ENCODE results near the gene CDKN1C.

The CDKN1C gene
- 0.50 to 3.6 (median 2.0) reads per million in 9 experiments for total RNA-seq

- H3K4me3 Mint-ChIP-seq = peak within 1 kb of the TSS; percentile 81
- peak; percentile 92 for ATAC-seq (replicated peaks)
- H3K27ac Mint-ChIP-seq = peak within 1 kb of the TSS; percentile 39 to 80
- peaks cover 6 to 9% of the 10 kb centered on the region in 2 donors for H3K27me3 Mint-ChIP-seq
- peak; percentile 76 to 78 (median 76) for DNase-seq
- peaks cover 13% of the 10 kb centered on the region for H3K36me3 Mint-ChIP-seq (ENCODE audit: insufficient read depth)
- H3K4me1 Mint-ChIP-seq (ENCODE audit: low read depth in 2 of 2) = peaks cover 10 to 17% of the 10 kb centered on the region in 2 donors
- H3K9me3 Mint-ChIP-seq = no peaks in the 10 kb centered on the region
Measured at GRCh38 chr11:2885678-2886081, at the start of gene CDKN1C. Gene CDKN1C, minus strand, starts transcription at chr11:2885775. Its CDS starts 319 bp downstream, at chr11:2885456.

DNA sequence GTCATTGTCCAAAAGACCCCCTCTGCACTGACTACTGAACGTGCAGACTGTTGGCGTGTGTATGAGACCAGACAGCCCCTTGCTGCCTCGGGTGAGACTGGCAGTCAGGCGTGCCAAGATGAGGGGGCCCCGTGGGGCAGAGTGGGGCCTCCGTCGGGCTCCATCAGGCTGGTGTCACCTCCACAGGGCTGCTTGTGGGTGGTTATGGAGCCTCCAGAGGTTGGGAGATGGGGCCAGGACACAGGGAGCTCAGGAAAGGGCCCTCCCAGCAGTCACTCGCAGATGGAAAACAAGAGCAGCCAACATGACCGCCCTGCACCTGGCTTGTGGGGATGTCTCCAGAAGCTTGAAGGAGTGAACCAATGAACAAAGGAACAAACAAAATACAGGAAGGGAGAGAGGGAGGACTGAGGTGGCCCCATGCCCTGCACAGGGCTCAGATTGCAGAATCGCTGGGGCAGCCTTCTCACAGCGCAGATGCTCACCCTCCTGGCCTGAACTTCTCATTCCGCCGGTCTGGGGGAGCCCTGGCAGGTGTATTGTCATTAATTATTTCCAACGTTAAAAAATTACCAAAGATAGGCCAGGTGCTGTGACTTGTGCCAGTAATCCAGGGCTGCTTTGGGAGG, 49.1 kb upstream of the CDKN1C start:
- Mint-ChIP-seq H3K36me3 (ENCODE audit: insufficient read depth) (peaks cover 38% of the 10 kb centered on the region), H3K27ac (no peak overlapping the region), H3K4me3 (no peak overlapping the region), H3K4me1 (ENCODE audit: low read depth in 2 of 2) (peaks cover 7 to 20% of the 10 kb centered on the region in 2 donors), H3K27me3 (peaks cover 6 to 10% of the 10 kb centered on the region in 2 donors), H3K9me3 (peaks cover 6 to 23% of the 10 kb centered on the region in 2 donors)
- ATAC-seq (replicated peaks) (no peak), DNase-seq (no peak)

GRCh38 chr11:2934021-2934550, 48.5 kb upstream of the CDKN1C start:
- peaks cover 8 to 20% of the 10 kb centered on the region in 2 donors for H3K4me1 Mint-ChIP-seq (ENCODE audit: low read depth in 2 of 2)
- H3K36me3 Mint-ChIP-seq (ENCODE audit: insufficient read depth) = peaks cover 34% of the 10 kb centered on the region
- ATAC-seq (replicated peaks) (no peak), DNase-seq (no peak)
- H3K27ac Mint-ChIP-seq = peak overlapping the region in 1 of 2 donors; percentile 73
- H3K4me3 Mint-ChIP-seq = no peak overlapping the region
- peaks cover 6 to 20% of the 10 kb centered on the region in 2 donors for H3K9me3 Mint-ChIP-seq
- peaks cover 6 to 10% of the 10 kb centered on the region in 2 donors for H3K27me3 Mint-ChIP-seq

GRCh38 chr11:2933375-2934020, 47.9 kb upstream of the CDKN1C start:
- H3K4me3 Mint-ChIP-seq = peak overlapping the region in 1 of 2 donors; percentile 14
- H3K36me3 Mint-ChIP-seq (ENCODE audit: insufficient read depth) = peaks cover 31% of the 10 kb centered on the region
- H3K27ac Mint-ChIP-seq = peak overlapping the region in 1 of 2 donors; percentile 73
- DNase-seq (peak in 2 of 3 experiments; percentile 49 to 54), ATAC-seq (replicated peaks) (peak; percentile 71)
- H3K4me1 Mint-ChIP-seq (ENCODE audit: low read depth in 2 of 2) = peaks cover 10 to 19% of the 10 kb centered on the region in 2 donors
- peaks cover 3 to 14% of the 10 kb centered on the region in 2 donors for H3K9me3 Mint-ChIP-seq
- H3K27me3 Mint-ChIP-seq = peaks cover 6 to 12% of the 10 kb centered on the region in 2 donors

GRCh38 chr11:2932850-2933251, 47.3 kb upstream of the CDKN1C start:
- H3K9me3 Mint-ChIP-seq = peaks cover 2 to 8% of the 10 kb centered on the region in 2 donors
- ATAC-seq (replicated peaks) = peak; percentile 19
- H3K27ac Mint-ChIP-seq = peak overlapping the region in 1 of 2 donors; percentile 73
- peaks cover 24% of the 10 kb centered on the region for H3K36me3 Mint-ChIP-seq (ENCODE audit: insufficient read depth)
- no peak for DNase-seq
- H3K4me1 Mint-ChIP-seq (ENCODE audit: low read depth in 2 of 2) = peaks cover 14 to 24% of the 10 kb centered on the region in 2 donors
- peaks cover 6 to 18% of the 10 kb centered on the region in 2 donors for H3K27me3 Mint-ChIP-seq
- no peak overlapping the region for H3K4me3 Mint-ChIP-seq

DNA sequence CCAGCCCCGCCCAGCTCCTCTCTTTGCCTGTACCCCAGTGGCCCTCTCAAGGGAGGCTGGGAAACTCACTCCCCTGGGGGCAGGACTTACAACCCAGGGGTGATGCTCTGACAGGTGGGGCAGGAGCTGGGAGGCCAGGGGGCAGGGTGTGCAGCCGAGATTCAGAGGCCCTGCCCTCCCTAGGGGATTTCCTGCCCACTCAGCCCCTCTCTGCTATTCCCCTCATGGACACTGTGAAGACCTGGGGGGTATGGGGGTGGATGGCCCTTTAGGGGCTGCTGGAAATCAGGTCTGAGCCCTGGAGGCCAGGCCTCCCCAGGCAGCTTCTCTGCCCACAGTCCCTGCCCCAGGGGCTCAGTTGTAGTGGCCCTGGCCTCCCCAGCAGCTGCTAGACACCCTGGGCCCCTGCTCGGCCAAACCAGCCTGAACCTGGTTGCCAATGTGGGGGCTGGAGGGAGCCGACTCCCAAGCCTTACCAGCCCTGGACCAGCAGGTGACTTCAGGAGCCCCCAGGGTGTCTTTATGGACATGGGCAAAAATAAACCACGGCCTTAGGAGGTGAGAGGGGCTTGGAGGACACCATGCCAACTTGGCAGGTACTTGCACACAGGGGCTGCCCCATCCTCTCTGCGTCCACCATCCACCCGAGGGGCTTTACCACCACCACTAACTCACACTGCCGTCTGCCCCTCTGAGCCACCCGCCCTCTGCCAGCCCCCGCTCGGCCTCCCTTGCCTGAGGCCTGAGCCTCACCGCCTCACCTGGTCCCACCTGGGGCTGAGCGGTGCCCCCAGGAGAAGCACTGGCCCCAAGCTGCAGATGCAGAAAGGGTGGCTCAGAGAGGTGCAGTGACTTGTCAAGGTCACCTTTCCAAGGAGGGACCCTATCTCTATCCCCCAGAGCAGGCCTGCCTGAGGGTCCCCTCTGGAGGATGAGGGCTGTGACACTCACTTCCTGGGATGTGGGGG, 46.5 kb upstream of the CDKN1C start:
- Mint-ChIP-seq H3K9me3 (no peaks in the 10 kb centered on the region), H3K4me1 (ENCODE audit: low read depth in 2 of 2) (peaks cover 15 to 28% of the 10 kb centered on the region in 2 donors), H3K27ac (peak overlapping the region in 1 of 2 donors; percentile 73), H3K4me3 (no peak overlapping the region), H3K27me3 (peaks cover 6 to 26% of the 10 kb centered on the region in 2 donors), H3K36me3 (ENCODE audit: insufficient read depth) (peaks cover 16% of the 10 kb centered on the region)
- DNase-seq (no peak), ATAC-seq (replicated peaks) (no peak)

- H3K4me3 Mint-ChIP-seq = no peak overlapping the region
- H3K9me3 Mint-ChIP-seq = no peaks in the 10 kb centered on the region
- peaks cover 15% of the 10 kb centered on the region for H3K36me3 Mint-ChIP-seq (ENCODE audit: insufficient read depth)
- peaks cover 15 to 28% of the 10 kb centered on the region in 2 donors for H3K4me1 Mint-ChIP-seq (ENCODE audit: low read depth in 2 of 2)
- peak overlapping the region in 1 of 2 donors; percentile 68 for H3K27ac Mint-ChIP-seq
- ATAC-seq (replicated peaks) (no peak), DNase-seq (no peak)
- H3K27me3 Mint-ChIP-seq = peaks cover 6 to 33% of the 10 kb centered on the region in 2 donors
Measured at GRCh38 chr11:2931420-2931746, 45.8 kb upstream of the CDKN1C start.

GRCh38 chr11:2930704-2931419, 45.3 kb upstream of the CDKN1C start:
- peaks cover 13% of the 10 kb centered on the region for H3K36me3 Mint-ChIP-seq (ENCODE audit: insufficient read depth)
- H3K27ac Mint-ChIP-seq = peak overlapping the region; percentile 54 to 84
- no peak for ATAC-seq (replicated peaks)
- peaks cover 6 to 35% of the 10 kb centered on the region in 2 donors for H3K27me3 Mint-ChIP-seq
- peak overlapping the region; percentile 85 to 89 for H3K4me3 Mint-ChIP-seq
- H3K4me1 Mint-ChIP-seq (ENCODE audit: low read depth in 2 of 2) = peaks cover 15 to 28% of the 10 kb centered on the region in 2 donors
- no peaks in the 10 kb centered on the region for H3K9me3 Mint-ChIP-seq
- DNase-seq = no peak

DNA sequence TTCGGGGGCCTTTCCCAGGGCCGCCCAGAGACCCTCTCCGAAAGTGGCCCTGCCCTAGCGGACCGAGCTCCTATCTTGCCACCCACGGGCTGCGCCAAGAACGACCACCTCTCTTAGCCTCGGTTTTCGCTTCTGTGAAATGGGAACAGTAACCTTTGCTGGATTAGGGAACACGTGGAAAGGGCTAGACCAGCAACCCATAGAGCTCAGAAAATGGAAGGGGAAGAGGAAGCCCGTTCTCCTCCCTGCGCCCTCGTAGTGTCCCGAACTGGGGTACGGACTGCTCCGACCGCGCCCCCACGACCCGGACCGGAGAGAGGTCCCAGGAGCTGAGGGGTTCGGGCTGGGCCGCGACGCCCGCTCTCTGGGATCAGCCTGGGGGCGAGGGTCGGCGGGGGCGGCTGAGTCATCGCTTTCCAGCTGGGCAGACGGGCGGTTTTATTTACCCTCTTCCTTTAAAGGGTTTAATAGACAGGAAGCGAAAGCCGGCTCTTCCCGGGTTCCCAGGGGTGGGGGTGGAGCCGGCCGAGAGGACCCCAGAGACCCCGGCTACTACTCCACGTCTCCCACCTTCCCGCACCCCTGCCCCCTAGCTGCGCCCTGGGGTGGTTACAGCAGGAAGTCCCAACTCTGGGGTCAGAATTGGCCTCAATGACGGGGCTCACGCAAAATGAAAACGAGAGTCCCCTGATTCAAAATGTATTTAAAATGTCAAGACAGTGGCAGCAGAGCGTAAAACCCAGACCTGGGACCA, 44.6 kb upstream of the CDKN1C start:
- Mint-ChIP-seq H3K4me1 (ENCODE audit: low read depth in 2 of 2) (peaks cover 15 to 28% of the 10 kb centered on the region in 2 donors), H3K4me3 (peak overlapping the region; percentile 85 to 89), H3K27ac (peak overlapping the region; percentile 54 to 84), H3K9me3 (no peaks in the 10 kb centered on the region), H3K27me3 (peaks cover 6 to 35% of the 10 kb centered on the region in 2 donors), H3K36me3 (ENCODE audit: insufficient read depth) (peaks cover 13% of the 10 kb centered on the region)
- no peak for ATAC-seq (replicated peaks)
- no peak for DNase-seq

- Mint-ChIP-seq H3K36me3 (ENCODE audit: insufficient read depth) (peaks cover 13% of the 10 kb centered on the region), H3K4me3 (peak overlapping the region; percentile 85 to 89), H3K9me3 (no peaks in the 10 kb centered on the region), H3K27ac (peak overlapping the region; percentile 54 to 84), H3K4me1 (ENCODE audit: low read depth in 2 of 2) (peaks cover 15 to 28% of the 10 kb centered on the region in 2 donors), H3K27me3 (peaks cover 6 to 35% of the 10 kb centered on the region in 2 donors)
- DNase-seq (peak in 1 of 3 experiments; percentile 27), ATAC-seq (replicated peaks) (peak; percentile 44)
Measured at GRCh38 chr11:2929531-2929949, 44.0 kb upstream of the CDKN1C start.

DNA sequence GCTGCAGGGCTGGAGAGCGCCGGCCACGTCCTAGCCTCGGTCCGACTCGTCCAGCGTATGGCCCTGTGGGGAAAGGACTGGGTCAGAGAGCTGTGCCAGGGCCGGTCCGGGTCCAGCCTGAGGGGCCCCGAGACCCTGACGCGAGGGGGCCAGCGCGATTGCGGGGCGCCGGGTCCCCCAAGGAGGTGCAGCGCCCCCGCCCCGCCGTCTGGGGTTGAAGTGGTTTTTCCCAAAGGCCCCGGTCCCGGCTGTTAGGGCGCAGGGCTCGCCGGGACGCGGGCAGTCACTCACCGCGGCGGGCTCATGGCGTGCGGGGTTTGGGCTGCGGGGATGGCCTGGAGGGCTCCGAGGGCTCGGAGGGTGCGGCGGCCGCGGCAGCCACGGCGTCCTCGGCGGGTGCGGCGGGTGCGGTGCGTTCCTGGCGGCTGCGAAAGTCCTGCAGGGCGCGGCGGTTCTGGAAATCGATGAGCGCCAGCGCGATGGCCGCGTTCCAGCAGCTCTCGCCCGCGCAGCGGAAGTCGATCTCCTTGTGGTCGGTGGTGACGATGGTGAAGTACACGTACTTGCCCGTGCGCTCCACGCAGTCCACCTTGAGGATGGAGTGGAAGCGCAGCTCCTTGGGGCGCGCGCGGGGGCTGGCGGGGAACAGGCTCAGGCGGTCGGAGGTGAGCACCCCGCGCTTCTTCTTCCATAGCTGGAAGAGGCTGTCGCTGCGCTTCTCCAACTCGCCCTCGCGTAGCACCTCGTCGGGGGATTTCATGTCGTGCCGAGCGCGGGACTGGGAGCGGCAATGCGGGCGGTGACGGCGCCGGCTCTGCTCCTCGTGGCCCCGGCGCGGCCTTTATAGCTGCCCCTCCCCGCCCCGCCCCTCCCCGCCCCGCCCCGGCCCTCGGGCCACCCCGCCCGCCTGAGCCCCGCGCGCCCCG, 43.3 kb upstream of the CDKN1C start, which contains the start of gene PHLDA2:
Gene PHLDA2 (minus strand): TSS at position 816 of the 926 bp plus-strand sequence. CDS start 56 bp downstream, at position 760.
- Mint-ChIP-seq H3K27me3 (peaks cover 6 to 35% of the 10 kb centered on the region in 2 donors), H3K36me3 (ENCODE audit: insufficient read depth) (peaks cover 10% of the 10 kb centered on the region), H3K4me1 (ENCODE audit: low read depth in 2 of 2) (peaks cover 15 to 28% of the 10 kb centered on the region in 2 donors), H3K4me3 (peak within 1 kb of the TSS; percentile 85 to 89), H3K9me3 (no peaks in the 10 kb centered on the region), H3K27ac (peak within 1 kb of the TSS; percentile 54 to 84)
- DNase-seq (peak; percentile 43 to 55 (median 53)), ATAC-seq (replicated peaks) (peak; percentile 59)

Data from effector memory CD8-positive, alpha-beta T cell (primary cell).